OCI-LY1 (cell line): ENCODE results near the gene C1orf105.

Source experiments
- CTCF ChIP-seq: fragments of 200-600 bp; sonication (generic), shearing (Covaris generic); IDR thresholded peaks from 2 replicates; pipeline ENCODE4 v1.5.1; 2017; ENCODE audit warnings: mild to moderate bottlenecking, antibody characterized with exemption, low read length, moderate library complexity, mixed read lengths
- EZH2 ChIP-seq: fragments of 200-600 bp; sonication (generic), shearing (Covaris generic); IDR thresholded peaks from 2 replicates; pipeline ENCODE4 v1.8.0; 2017; ENCODE audit warnings: borderline replicate concordance, mixed run types, mild to moderate bottlenecking, antibody characterized with exemption, low read length, moderate library complexity, mixed read lengths

- TF ChIP-seq CTCF = no peak
- TF ChIP-seq EZH2 = no peak
Measured at GRCh38 chr1:172476218-172476811, 55.8 kb downstream of the C1orf105 start.
